Measurements from ENCODE around the gene PRKACG.

- no peak for TF ChIP-seq CTCF (conservative IDR thresholded peaks at IDR 0.05 in 1 of 2, IDR thresholded peaks at IDR 0.05 in 1 of 2; ENCODE audit: extremely low read depth in 1 of 2, insufficient read depth in 1 of 2, low read depth in 1 of 2, low read length in 2 of 2)
- no peak for TF ChIP-seq EZH2 (IDR thresholded peaks at IDR 0.05; ENCODE audit: borderline replicate concordance, low read length)
Measured at GRCh38 chr9:69056191-69056815, 42.4 kb upstream of the PRKACG start.
